Measurements from ENCODE around the gene HEMGN. TPM values are rescaled to one million over a fixed set of nuclear protein-coding genes. Genes with fewer than 3 reads are reported as not detected.

Gene HEMGN
- total and polyA plus RNA-seq, 10 of the 15 experiments (the other 5 are each of a cell fraction or from before 2014, with no cell fraction given): 0.03 to 0.28 (median 0.09) TPM; not detected in 4

DNA sequence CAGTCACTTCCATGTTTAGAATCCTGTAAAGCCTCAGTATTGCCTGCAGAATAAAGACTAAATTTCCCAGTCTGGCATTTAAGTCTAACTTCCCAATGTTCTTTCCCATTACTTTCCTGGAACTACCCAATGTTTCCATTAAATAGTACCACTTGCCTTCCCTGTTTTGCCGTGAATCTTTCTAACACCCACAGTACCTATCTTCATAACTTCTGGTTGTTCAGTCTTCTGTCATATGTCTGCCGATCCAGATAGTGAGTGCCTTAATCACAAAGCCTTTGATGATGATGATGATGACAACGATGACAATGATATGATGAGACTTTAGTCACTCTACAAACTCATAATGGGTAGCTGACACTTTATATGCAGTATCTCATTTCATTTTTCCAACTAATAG, 6.6 kb upstream of the HEMGN start:
- H3K4me3 ChIP-seq: no peak overlapping the region

More for the DNA sequence above, 6.6 kb upstream of the HEMGN start:
- H3K27me3 ChIP-seq (replicated peaks in 1 of 2; ENCODE audit: control insufficient read depth in 2 of 2, insufficient read depth in 2 of 2, low read length in 1 of 2): no peaks in the 10 kb centered on the region
- no peaks in the 10 kb centered on the region for H3K4me1 ChIP-seq (ENCODE audit: control insufficient read depth, insufficient read depth, low read length)
- no peaks in the 10 kb centered on the region for H3K9me3 ChIP-seq (replicated peaks; ENCODE audit: control insufficient read depth, insufficient read depth, low read length)
- DNase-seq (ENCODE audit: low read depth, low spot score) (no peak), ATAC-seq (no peak), FAIRE-seq (no peak)
- no peak overlapping the region for H2AFZ ChIP-seq (ENCODE audit: control insufficient read depth, low read depth, low read length)
- H3K27ac ChIP-seq (ENCODE audit: control insufficient read depth, insufficient read depth): no peak overlapping the region
- 44% methylated on average over 3 of the region's 3 CpGs for WGBS (ENCODE audit: insufficient coverage, insufficient replicate concordance, low lambda C conversion rate, missing lambda C conversion rate)
- BruUV-seq (replicated peaks): no TSS peak
- in situ Hi-C loops (cut with MboI): no loop called here
- H3K9ac ChIP-seq (ENCODE audit: control insufficient read depth, insufficient read depth, low read length): no peak overlapping the region
- ChIA-PET SMC1A (ENCODE audit: uncharacterized antibody, unreplicated experiment) (interaction anchor here (0.6 to 0.7 kb wide), 2 partner anchors 27 to 66 kb away, joined by 3 read pairs; no protein-coding TSS in a partner anchor), POLR2A (no interaction called here), RAD21 (ENCODE audit: unreplicated experiment) (no interaction called here), CTCF (interaction anchor here (0.6 to 1.7 kb wide), 2 partner anchors 21 to 184 kb away, joined by 4 to 11 read pairs; no protein-coding TSS in a partner anchor)
- no peaks in the 10 kb centered on the region for H4K20me1 ChIP-seq (ENCODE audit: control insufficient read depth, insufficient read depth)
- no peaks in the 10 kb centered on the region for H3K36me3 ChIP-seq (ENCODE audit: control insufficient read depth in 2 of 2, insufficient read depth in 2 of 2, low read length in 1 of 2)
- TF ChIP-seq USF1 (IDR thresholded peaks at IDR 0.05; ENCODE audit: borderline replicate concordance, extremely low read length, insufficient read depth, low read depth, low read length) (no peak), TCF3 (IDR thresholded peaks at IDR 0.05; ENCODE audit: borderline replicate concordance, insufficient read depth, low read depth, low read length) (no peak), GATAD2B (conservative IDR thresholded peaks at IDR 0.05; ENCODE audit: low read depth) (no peak), MEF2B (IDR thresholded peaks at IDR 0.05; ENCODE audit: partially characterized antibody, poor library complexity, severe bottlenecking) (no peak), CBX3 (IDR thresholded peaks at IDR 0.05; ENCODE audit: borderline replicate concordance, low read depth) (no peak), HSF1 (IDR thresholded peaks at IDR 0.05; ENCODE audit: low read depth, low read length) (no peak), ZBED1 (IDR thresholded peaks at IDR 0.05; ENCODE audit: borderline replicate concordance) (no peak), CEBPZ (IDR thresholded peaks at IDR 0.05; ENCODE audit: low read depth, low read length) (no peak), STAT3 (IDR thresholded peaks at IDR 0.05; ENCODE audit: low read depth, low read length) (no peak), MTA3 (IDR thresholded peaks at IDR 0.05; ENCODE audit: borderline replicate concordance, low read length) (no peak), KLF5 (IDR thresholded peaks at IDR 0.05; ENCODE audit: partially characterized antibody) (no peak), SMC3 (IDR thresholded peaks at IDR 0.05; ENCODE audit: borderline replicate concordance, low read length) (no peak), MXI1 (IDR thresholded peaks at IDR 0.05; ENCODE audit: low read depth, low read length) (no peak), BMI1 (IDR thresholded peaks at IDR 0.05; ENCODE audit: borderline replicate concordance) (no peak), TAF1 (IDR thresholded peaks at IDR 0.05; ENCODE audit: borderline replicate concordance, low read depth, low read length) (no peak), YY1 (IDR thresholded peaks at IDR 0.05; ENCODE audit: low read depth, low read length) (no peak), CHD2 (IDR thresholded peaks at IDR 0.05; ENCODE audit: borderline replicate concordance, low read depth, low read length) (no peak), PBX3 (IDR thresholded peaks at IDR 0.05; ENCODE audit: insufficient replicate concordance, low read depth, low read length) (no peak)
- H3K79me2 ChIP-seq (ENCODE audit: control insufficient read depth, insufficient read depth, low read length): no peaks in the 10 kb centered on the region
- intact Hi-C loops (cut with micrococcal nuclease; ENCODE audit: unreplicated experiment): no loop called here
- H3K4me2 ChIP-seq (ENCODE audit: control insufficient read depth, insufficient read depth): no peak overlapping the region

Data from GM12878 (cell line).